ENCODE results near the gene ITGA6.

DNA sequence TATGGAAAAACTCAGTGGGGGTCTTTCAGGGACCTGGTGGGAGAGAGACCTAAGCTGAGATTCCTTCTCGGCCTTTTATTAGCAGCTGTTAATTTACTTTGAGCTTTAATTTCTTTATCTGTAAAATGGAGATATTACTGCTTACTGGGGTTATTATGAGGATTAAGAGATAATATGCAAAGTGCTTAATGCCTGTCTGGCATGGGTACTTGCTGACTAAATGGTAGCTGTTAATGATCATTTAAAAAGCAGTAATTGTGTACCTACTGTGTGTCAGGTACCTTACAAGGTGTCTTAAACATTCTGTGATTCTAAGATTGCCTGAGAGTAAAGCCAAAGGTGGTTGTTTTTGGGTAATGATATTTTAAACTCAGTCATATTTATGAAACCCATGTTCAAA, 2.6 kb downstream of the ITGA6 start:
- TF ChIP-seq, protein P1, sequence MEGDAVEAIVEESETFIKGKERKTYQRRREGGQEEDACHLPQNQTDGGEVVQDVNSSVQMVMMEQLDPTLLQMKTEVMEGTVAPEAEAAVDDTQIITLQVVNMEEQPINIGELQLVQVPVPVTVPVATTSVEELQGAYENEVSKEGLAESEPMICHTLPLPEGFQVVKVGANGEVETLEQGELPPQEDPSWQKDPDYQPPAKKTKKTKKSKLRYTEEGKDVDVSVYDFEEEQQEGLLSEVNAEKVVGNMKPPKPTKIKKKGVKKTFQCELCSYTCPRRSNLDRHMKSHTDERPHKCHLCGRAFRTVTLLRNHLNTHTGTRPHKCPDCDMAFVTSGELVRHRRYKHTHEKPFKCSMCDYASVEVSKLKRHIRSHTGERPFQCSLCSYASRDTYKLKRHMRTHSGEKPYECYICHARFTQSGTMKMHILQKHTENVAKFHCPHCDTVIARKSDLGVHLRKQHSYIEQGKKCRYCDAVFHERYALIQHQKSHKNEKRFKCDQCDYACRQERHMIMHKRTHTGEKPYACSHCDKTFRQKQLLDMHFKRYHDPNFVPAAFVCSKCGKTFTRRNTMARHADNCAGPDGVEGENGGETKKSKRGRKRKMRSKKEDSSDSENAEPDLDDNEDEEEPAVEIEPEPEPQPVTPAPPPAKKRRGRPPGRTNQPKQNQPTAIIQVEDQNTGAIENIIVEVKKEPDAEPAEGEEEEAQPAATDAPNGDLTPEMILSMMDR (IDR thresholded peaks at IDR 0.05): no peak
- TF ChIP-seq POLR2A (IDR thresholded peaks at IDR 0.05): no peak
- no peak for TF ChIP-seq EP300 (IDR thresholded peaks at IDR 0.05)
